ENCODE measurements around the gene ADCY9. TPM values are rescaled to one million over a fixed set of nuclear protein-coding genes. Genes with fewer than 3 reads are reported as not detected.

Gene ADCY9
- total RNA-seq, 1 experiment from 2014 or later = 14.2 TPM

GRCh38 chr16:4052096-4052495, 64.1 kb downstream of the ADCY9 start:
- no peak for TF ChIP-seq CTCF (IDR thresholded peaks at IDR 0.05; ENCODE audit: unreplicated experiment)
- no peaks in the 10 kb centered on the region for H3K27me3 Mint-ChIP-seq (ENCODE audit: insufficient read depth, unreplicated experiment)
- intact Hi-C loops (cut with micrococcal nuclease) = loop anchor here (5.0 kb wide), 1 partner anchor 40 kb away; no protein-coding TSS in a partner anchor
- no TSS peak for BruUV-seq (replicated peaks)
- no peaks in the 10 kb centered on the region for H3K9me3 Mint-ChIP-seq (ENCODE audit: unreplicated experiment)
- ChIA-PET POLR2A (interaction anchor here (0.7 to 1.2 kb wide), 5 partner anchors 11 to 202 kb away, joined by 3 read pairs; no protein-coding TSS in a partner anchor), CTCF (no interaction called here)
- DNase-seq (ENCODE audit: unreplicated experiment) = no peak
- H3K36me3 Mint-ChIP-seq (ENCODE audit: insufficient read depth, unreplicated experiment) = no peaks in the 10 kb centered on the region
- H3K4me3 Mint-ChIP-seq (ENCODE audit: unreplicated experiment) = no peak overlapping the region
- peaks cover 31% of the 10 kb centered on the region for H3K4me1 Mint-ChIP-seq (ENCODE audit: insufficient read depth, unreplicated experiment)
- H3K27ac Mint-ChIP-seq (ENCODE audit: low read depth, unreplicated experiment) = no peak overlapping the region

GRCh38 chr16:4051591-4051990, 64.7 kb downstream of the ADCY9 start:
- DNase-seq (ENCODE audit: unreplicated experiment) = peak; percentile 59
- intact Hi-C loops (cut with micrococcal nuclease) = loop anchor here (5.0 kb wide), 1 partner anchor 39 kb away; no protein-coding TSS in a partner anchor

GRCh38 chr16:4049031-4049430, 67.2 kb downstream of the ADCY9 start:
- BruUV-seq (replicated peaks) = no TSS peak
- Mint-ChIP-seq H3K27ac (ENCODE audit: low read depth, unreplicated experiment) (no peak overlapping the region), H3K9me3 (ENCODE audit: unreplicated experiment) (no peaks in the 10 kb centered on the region), H3K36me3 (ENCODE audit: insufficient read depth, unreplicated experiment) (no peaks in the 10 kb centered on the region), H3K4me1 (ENCODE audit: insufficient read depth, unreplicated experiment) (peaks cover 26% of the 10 kb centered on the region), H3K4me3 (ENCODE audit: unreplicated experiment) (no peak overlapping the region), H3K27me3 (ENCODE audit: insufficient read depth, unreplicated experiment) (no peaks in the 10 kb centered on the region)
- no peak for DNase-seq (ENCODE audit: unreplicated experiment)
- intact Hi-C loops (cut with micrococcal nuclease) = no loop called here
- TF ChIP-seq CTCF (IDR thresholded peaks at IDR 0.05; ENCODE audit: unreplicated experiment) = no peak
- CTCF ChIA-PET = no interaction called here
- POLR2A ChIA-PET = no interaction called here

More at GRCh38 chr16:4051591-4051990, 64.7 kb downstream of the ADCY9 start:
- ChIA-PET POLR2A (interaction anchor here (0.6 to 1.2 kb wide), 6 partner anchors 10 to 202 kb away, joined by 3 read pairs; no protein-coding TSS in a partner anchor), CTCF (interaction anchor here (0.6 kb wide), 1 partner anchor 68 kb away, joined by 3 read pairs; no protein-coding TSS in a partner anchor)
- BruUV-seq (replicated peaks) = no TSS peak
- peaks cover 31% of the 10 kb centered on the region for H3K4me1 Mint-ChIP-seq (ENCODE audit: insufficient read depth, unreplicated experiment)
- H3K4me3 Mint-ChIP-seq (ENCODE audit: unreplicated experiment) = no peak overlapping the region
- no peaks in the 10 kb centered on the region for H3K27me3 Mint-ChIP-seq (ENCODE audit: insufficient read depth, unreplicated experiment)
- H3K27ac Mint-ChIP-seq (ENCODE audit: low read depth, unreplicated experiment) = no peak overlapping the region
- H3K9me3 Mint-ChIP-seq (ENCODE audit: unreplicated experiment) = no peaks in the 10 kb centered on the region
- no peak for TF ChIP-seq CTCF (IDR thresholded peaks at IDR 0.05; ENCODE audit: unreplicated experiment)
- H3K36me3 Mint-ChIP-seq (ENCODE audit: insufficient read depth, unreplicated experiment) = no peaks in the 10 kb centered on the region

GRCh38 chr16:4048481-4048880, 67.8 kb downstream of the ADCY9 start:
- peaks cover 20% of the 10 kb centered on the region for H3K4me1 Mint-ChIP-seq (ENCODE audit: insufficient read depth, unreplicated experiment)
- H3K9me3 Mint-ChIP-seq (ENCODE audit: unreplicated experiment) = no peaks in the 10 kb centered on the region
- intact Hi-C loops (cut with micrococcal nuclease) = no loop called here
- DNase-seq (ENCODE audit: unreplicated experiment) = no peak
- no peak overlapping the region for H3K27ac Mint-ChIP-seq (ENCODE audit: low read depth, unreplicated experiment)
- TF ChIP-seq CTCF (IDR thresholded peaks at IDR 0.05; ENCODE audit: unreplicated experiment) = no peak
- ChIA-PET POLR2A (no interaction called here), CTCF (no interaction called here)
- no peaks in the 10 kb centered on the region for H3K36me3 Mint-ChIP-seq (ENCODE audit: insufficient read depth, unreplicated experiment)
- no peaks in the 10 kb centered on the region for H3K27me3 Mint-ChIP-seq (ENCODE audit: insufficient read depth, unreplicated experiment)
- no peak overlapping the region for H3K4me3 Mint-ChIP-seq (ENCODE audit: unreplicated experiment)
- no TSS peak for BruUV-seq (replicated peaks)

Data from MCF 10A (cell line).